ENCODE measurements around the gene SPAG4.

The SPAG4 gene

GRCh38 chr20:35625584-35626385 lies 10.2 kb downstream of the SPAG4 start:
- DNase-seq, result no peak

- no peak for DNase-seq
These were observed 10.9 kb downstream of the SPAG4 start for GRCh38 chr20:35626386-35627001.

GRCh38 chr20:35627121-35627520 lies 11.5 kb downstream of the SPAG4 start:
- DNase-seq, result no peak

GRCh38 chr20:35629427-35630145 lies 14.0 kb downstream of the SPAG4 start:
- no peak for DNase-seq

GRCh38 chr20:35630636-35631035 lies 15.0 kb downstream of the SPAG4 start:
- no peak for DNase-seq

GRCh38 chr20:35632539-35633115 lies 17.0 kb downstream of the SPAG4 start:
- DNase-seq, result no peak

GRCh38 chr20:35635652-35636051 lies 20.0 kb downstream of the SPAG4 start:
- DNase-seq, result no peak

- no peak for DNase-seq
These were observed 20.5 kb downstream of the SPAG4 start for GRCh38 chr20:35636095-35636494.

- no peak for DNase-seq
These were observed 21.6 kb downstream of the SPAG4 start for GRCh38 chr20:35637276-35637675.

- DNase-seq, result no peak
These were observed 23.1 kb downstream of the SPAG4 start for GRCh38 chr20:35638751-35639150.

- no peak for DNase-seq
These were observed 25.1 kb downstream of the SPAG4 start for GRCh38 chr20:35640724-35641123.

GRCh38 chr20:35641743-35642142 lies 26.1 kb downstream of the SPAG4 start:
- DNase-seq, result no peak

- DNase-seq, result no peak
These were observed 27.4 kb downstream of the SPAG4 start for GRCh38 chr20:35643045-35643444.

- DNase-seq, result no peak
These were observed 29.2 kb downstream of the SPAG4 start for GRCh38 chr20:35644806-35645205.

- DNase-seq, result no peak
These were observed 33.2 kb downstream of the SPAG4 start for GRCh38 chr20:35648836-35649235.

- DNase-seq, result no peak
These were observed 35.0 kb downstream of the SPAG4 start for GRCh38 chr20:35650632-35651031.

GRCh38 chr20:35651958-35652357 lies 36.3 kb downstream of the SPAG4 start:
- no peak for DNase-seq

- no peak for DNase-seq
These were observed 37.2 kb downstream of the SPAG4 start for GRCh38 chr20:35652641-35653429.

GRCh38 chr20:35653430-35653734 lies 37.8 kb downstream of the SPAG4 start:
- DNase-seq, result no peak

GRCh38 chr20:35653893-35654292 lies 38.3 kb downstream of the SPAG4 start:
- no peak for DNase-seq

GRCh38 chr20:35654415-35654814 lies 38.8 kb downstream of the SPAG4 start:
- no peak for DNase-seq

GRCh38 chr20:35657271-35657670 lies 41.6 kb downstream of the SPAG4 start:
- no peak for DNase-seq
